Ishikawa (cell line): Measurements from ENCODE around the gene ACTRT2.

Source experiments
- CEBPB ChIP-seq: IDR thresholded peaks from 2 replicates; pipeline ENCODE4 v1.6.1; 2012
- CREB1 ChIP-seq: IDR thresholded peaks from 2 replicates; pipeline ENCODE4 v1.6.1; 2012; ENCODE audit warnings: low read depth
- EGR1 ChIP-seq: IDR thresholded peaks from 2 replicates; pipeline ENCODE4 v1.6.1; 2012
- EP300 ChIP-seq: IDR thresholded peaks from 2 replicates; pipeline ENCODE4 v1.6.1; 2012; ENCODE audit warnings: borderline replicate concordance
- FOXM1 ChIP-seq: IDR thresholded peaks from 2 replicates; pipeline ENCODE4 v1.6.1; 2012; ENCODE audit warnings: low read depth, borderline replicate concordance
- NFIC ChIP-seq: IDR thresholded peaks from 2 replicates; pipeline ENCODE4 v1.6.1; 2012
- RAD21 ChIP-seq: IDR thresholded peaks from 2 replicates; pipeline ENCODE4 v1.6.1; 2012; ENCODE audit warnings: low read depth
- TAF1 ChIP-seq: IDR thresholded peaks from 2 replicates; pipeline ENCODE4 v1.6.1; 2012; ENCODE audit warnings: low read depth, mild to moderate bottlenecking
- TCF12 ChIP-seq: IDR thresholded peaks from 2 replicates; pipeline ENCODE4 v1.6.1; 2012; ENCODE audit warnings: low read depth
- TEAD4 ChIP-seq: IDR thresholded peaks from 2 replicates; pipeline ENCODE4 v1.6.1; 2012
- YY1 ChIP-seq: IDR thresholded peaks from 2 replicates; pipeline ENCODE4 v1.6.1; 2012; ENCODE audit warnings: low read depth
- ZBTB7A ChIP-seq: IDR thresholded peaks from 2 replicates; pipeline ENCODE4 v1.6.1; 2012; ENCODE audit warnings: low read depth
- TF ChIP-seq, protein P1 (sequence below): IDR thresholded peaks from 2 replicates; pipeline ENCODE4 v1.6.1; 2012
- TF ChIP-seq, protein P2 (sequence below): IDR thresholded peaks from 2 replicates; pipeline ENCODE4 v1.6.1; 2012; ENCODE audit warnings: low read depth, mild to moderate bottlenecking
- TF ChIP-seq, protein P3 (sequence below): IDR thresholded peaks from 2 replicates; pipeline ENCODE4 v1.6.1; 2012

The ACTRT2 gene

GRCh38 chr1:2980849-2981248 lies 40.4 kb upstream of the ACTRT2 start:
- no peak for TF ChIP-seq CREB1
- TF ChIP-seq TAF1: no peak
- TF ChIP-seq TEAD4: no peak
- no peak for TF ChIP-seq NFIC
- TF ChIP-seq EGR1: no peak
- no peak for TF ChIP-seq TCF12
- no peak for TF ChIP-seq FOXM1
- TF ChIP-seq, protein P1, sequence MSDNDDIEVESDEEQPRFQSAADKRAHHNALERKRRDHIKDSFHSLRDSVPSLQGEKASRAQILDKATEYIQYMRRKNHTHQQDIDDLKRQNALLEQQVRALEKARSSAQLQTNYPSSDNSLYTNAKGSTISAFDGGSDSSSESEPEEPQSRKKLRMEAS: no peak
- TF ChIP-seq, protein P2, sequence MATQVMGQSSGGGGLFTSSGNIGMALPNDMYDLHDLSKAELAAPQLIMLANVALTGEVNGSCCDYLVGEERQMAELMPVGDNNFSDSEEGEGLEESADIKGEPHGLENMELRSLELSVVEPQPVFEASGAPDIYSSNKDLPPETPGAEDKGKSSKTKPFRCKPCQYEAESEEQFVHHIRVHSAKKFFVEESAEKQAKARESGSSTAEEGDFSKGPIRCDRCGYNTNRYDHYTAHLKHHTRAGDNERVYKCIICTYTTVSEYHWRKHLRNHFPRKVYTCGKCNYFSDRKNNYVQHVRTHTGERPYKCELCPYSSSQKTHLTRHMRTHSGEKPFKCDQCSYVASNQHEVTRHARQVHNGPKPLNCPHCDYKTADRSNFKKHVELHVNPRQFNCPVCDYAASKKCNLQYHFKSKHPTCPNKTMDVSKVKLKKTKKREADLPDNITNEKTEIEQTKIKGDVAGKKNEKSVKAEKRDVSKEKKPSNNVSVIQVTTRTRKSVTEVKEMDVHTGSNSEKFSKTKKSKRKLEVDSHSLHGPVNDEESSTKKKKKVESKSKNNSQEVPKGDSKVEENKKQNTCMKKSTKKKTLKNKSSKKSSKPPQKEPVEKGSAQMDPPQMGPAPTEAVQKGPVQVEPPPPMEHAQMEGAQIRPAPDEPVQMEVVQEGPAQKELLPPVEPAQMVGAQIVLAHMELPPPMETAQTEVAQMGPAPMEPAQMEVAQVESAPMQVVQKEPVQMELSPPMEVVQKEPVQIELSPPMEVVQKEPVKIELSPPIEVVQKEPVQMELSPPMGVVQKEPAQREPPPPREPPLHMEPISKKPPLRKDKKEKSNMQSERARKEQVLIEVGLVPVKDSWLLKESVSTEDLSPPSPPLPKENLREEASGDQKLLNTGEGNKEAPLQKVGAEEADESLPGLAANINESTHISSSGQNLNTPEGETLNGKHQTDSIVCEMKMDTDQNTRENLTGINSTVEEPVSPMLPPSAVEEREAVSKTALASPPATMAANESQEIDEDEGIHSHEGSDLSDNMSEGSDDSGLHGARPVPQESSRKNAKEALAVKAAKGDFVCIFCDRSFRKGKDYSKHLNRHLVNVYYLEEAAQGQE: no peak
- no peak for TF ChIP-seq YY1
- TF ChIP-seq ZBTB7A: no peak
- TF ChIP-seq, protein P3, sequence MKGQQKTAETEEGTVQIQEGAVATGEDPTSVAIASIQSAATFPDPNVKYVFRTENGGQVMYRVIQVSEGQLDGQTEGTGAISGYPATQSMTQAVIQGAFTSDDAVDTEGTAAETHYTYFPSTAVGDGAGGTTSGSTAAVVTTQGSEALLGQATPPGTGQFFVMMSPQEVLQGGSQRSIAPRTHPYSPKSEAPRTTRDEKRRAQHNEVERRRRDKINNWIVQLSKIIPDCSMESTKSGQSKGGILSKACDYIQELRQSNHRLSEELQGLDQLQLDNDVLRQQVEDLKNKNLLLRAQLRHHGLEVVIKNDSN: no peak
- TF ChIP-seq RAD21: no peak
- TF ChIP-seq CEBPB: no peak
- no peak for TF ChIP-seq EP300

DNA sequence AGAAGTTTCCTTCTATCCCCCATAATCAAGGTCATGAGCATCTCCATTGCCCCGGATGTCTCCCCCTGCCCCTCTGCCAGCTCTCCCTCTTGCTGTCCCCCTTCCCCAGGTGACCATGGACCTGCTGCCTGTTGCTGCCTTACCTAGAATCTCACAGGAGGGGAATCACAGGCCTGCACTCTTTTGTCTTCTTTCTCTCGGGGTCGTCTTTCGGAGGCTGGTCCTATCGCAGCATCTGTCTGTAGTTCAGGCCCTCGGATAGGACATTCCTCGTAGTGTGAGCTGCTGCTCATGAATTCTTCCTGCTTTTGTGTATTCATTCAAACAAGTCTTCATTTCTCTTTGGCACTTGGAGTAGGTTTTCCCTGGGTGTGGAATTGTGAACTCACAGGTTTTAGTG lies 39.9 kb upstream of the ACTRT2 start:
- TF ChIP-seq NFIC: no peak
- TF ChIP-seq, protein P3: no peak
- TF ChIP-seq CREB1: no peak
- no peak for TF ChIP-seq TEAD4
- TF ChIP-seq YY1: no peak
- no peak for TF ChIP-seq CEBPB
- TF ChIP-seq RAD21: no peak
- TF ChIP-seq EP300: no peak
- TF ChIP-seq, protein P2: no peak
- TF ChIP-seq TCF12: no peak
- TF ChIP-seq EGR1: no peak
- TF ChIP-seq, protein P1: no peak
- TF ChIP-seq ZBTB7A: no peak
- TF ChIP-seq FOXM1: no peak
- no peak for TF ChIP-seq TAF1

- TF ChIP-seq, protein P3: no peak
- no peak for TF ChIP-seq NFIC
- TF ChIP-seq EP300: no peak
Observed at GRCh38 chr1:2981981-2982614, 39.2 kb upstream of the ACTRT2 start.

- TF ChIP-seq CEBPB: no peak
- no peak for TF ChIP-seq EGR1
- TF ChIP-seq RAD21: no peak
- TF ChIP-seq CREB1: no peak
- no peak for TF ChIP-seq NFIC
- TF ChIP-seq, protein P1: no peak
- no peak for TF ChIP-seq ZBTB7A
- no peak for TF ChIP-seq TCF12
- no peak for TF ChIP-seq FOXM1
- TF ChIP-seq, protein P2: no peak
- TF ChIP-seq EP300: no peak
- TF ChIP-seq, protein P3: no peak
- TF ChIP-seq TAF1: no peak
- TF ChIP-seq TEAD4: no peak
- TF ChIP-seq YY1: no peak
Observed at GRCh38 chr1:2982615-2983318, 38.5 kb upstream of the ACTRT2 start.
